HepG2 (cell line): ENCODE measurements around the gene CADPS2.

Source experiments
- AKAP8 ChIP-seq: sonication (generic); formaldehyde crosslinking; IDR thresholded peaks from 2 replicates; pipeline ENCODE4 v1.5.1; 2020; ENCODE audit warnings: mild to moderate bottlenecking, missing genetic modification reagents
- KDM1A ChIP-seq: IDR thresholded peaks from 2 replicates; pipeline ENCODE4 v1.6.1; 2016; ENCODE audit warnings: missing compliant biosample characterization
- KLF6 ChIP-seq: IDR thresholded peaks from 2 replicates; pipeline ENCODE4 v1.8.0; 2016; ENCODE audit warnings: missing biosample characterization, missing genetic modification reagents
- MAFG ChIP-seq: sonication (generic); formaldehyde crosslinking; IDR thresholded peaks from 2 replicates; pipeline ENCODE4 v1.5.1; 2020; ENCODE audit warnings: mild to moderate bottlenecking, missing genetic modification reagents
- MEF2D ChIP-seq: sonication (generic); formaldehyde crosslinking; IDR thresholded peaks from 2 replicates; pipeline ENCODE4 v1.5.1; 2020; ENCODE audit warnings: mild to moderate bottlenecking, missing genetic modification reagents
- REXO4 ChIP-seq: sonication (generic); formaldehyde crosslinking; IDR thresholded peaks from 2 replicates; pipeline ENCODE4 v1.8.0; 2022; ENCODE audit warnings: missing genetic modification reagents, mild to moderate bottlenecking, borderline replicate concordance
- TF ChIP-seq, protein P1 (sequence below): sonication (generic); formaldehyde crosslinking; IDR thresholded peaks from 2 replicates; pipeline ENCODE4 v1.5.0; 2020; ENCODE audit warnings: mild to moderate bottlenecking, missing genetic modification reagents, moderate library complexity

DNA sequence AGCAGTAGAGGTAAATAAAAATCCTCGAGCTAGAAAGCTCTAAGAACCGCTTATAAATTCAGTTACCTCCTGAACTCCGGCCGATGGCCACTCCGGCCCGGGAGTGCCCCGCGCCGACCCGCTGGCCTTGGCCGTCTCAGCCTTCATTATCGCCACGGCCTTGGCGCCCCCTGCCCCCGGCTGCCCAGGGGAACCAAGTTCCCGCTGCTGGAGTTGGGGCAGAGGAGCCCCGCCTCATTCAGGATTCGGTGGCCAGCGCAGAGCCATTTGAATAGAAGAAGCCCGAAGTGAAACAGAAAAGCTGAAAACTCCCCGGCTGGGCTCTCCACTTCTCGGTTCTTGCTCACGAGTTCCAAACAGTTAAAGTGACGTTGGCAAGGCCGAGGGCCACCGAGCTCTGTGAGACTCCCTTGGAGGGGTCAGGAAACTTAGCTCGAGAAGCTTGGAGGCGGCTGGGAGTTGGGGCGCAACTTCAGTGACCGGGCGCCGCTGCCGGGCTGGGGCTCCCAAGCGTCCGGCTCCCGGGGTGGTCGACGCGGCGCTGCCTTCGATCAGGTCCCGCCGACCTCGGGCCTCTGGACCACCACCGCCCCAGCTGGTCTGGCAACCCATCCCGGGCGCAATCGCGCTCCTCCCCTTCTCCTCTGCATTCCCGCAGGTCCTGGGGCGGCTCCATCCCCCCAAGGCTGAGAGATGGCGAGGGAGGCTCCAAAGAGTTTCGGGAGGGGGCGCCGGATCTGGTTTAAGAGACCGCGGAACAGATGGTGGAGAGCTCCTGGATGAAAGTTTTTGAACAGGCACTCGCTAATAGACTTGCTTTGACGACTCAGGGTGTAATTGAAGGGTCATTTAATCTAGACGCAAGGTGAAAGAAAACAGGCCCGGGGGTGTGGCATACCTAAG is 575.9 kb downstream of the CADPS2 start:
- TF ChIP-seq, protein P1, sequence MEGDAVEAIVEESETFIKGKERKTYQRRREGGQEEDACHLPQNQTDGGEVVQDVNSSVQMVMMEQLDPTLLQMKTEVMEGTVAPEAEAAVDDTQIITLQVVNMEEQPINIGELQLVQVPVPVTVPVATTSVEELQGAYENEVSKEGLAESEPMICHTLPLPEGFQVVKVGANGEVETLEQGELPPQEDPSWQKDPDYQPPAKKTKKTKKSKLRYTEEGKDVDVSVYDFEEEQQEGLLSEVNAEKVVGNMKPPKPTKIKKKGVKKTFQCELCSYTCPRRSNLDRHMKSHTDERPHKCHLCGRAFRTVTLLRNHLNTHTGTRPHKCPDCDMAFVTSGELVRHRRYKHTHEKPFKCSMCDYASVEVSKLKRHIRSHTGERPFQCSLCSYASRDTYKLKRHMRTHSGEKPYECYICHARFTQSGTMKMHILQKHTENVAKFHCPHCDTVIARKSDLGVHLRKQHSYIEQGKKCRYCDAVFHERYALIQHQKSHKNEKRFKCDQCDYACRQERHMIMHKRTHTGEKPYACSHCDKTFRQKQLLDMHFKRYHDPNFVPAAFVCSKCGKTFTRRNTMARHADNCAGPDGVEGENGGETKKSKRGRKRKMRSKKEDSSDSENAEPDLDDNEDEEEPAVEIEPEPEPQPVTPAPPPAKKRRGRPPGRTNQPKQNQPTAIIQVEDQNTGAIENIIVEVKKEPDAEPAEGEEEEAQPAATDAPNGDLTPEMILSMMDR: 0 out of 2 replicates have a peak, but pooled peaks have one; percentile 5
- no peak for TF ChIP-seq KDM1A (CRISPR knock-in tag)
- no peak for TF ChIP-seq AKAP8
- no peak for TF ChIP-seq MAFG (CRISPR knock-in tag)
- TF ChIP-seq REXO4: no peak
- no peak for TF ChIP-seq MEF2D (CRISPR knock-in tag)
- no peak for TF ChIP-seq KLF6
